Caki2 (cell line): ENCODE measurements around the gene ZNF142. TPM values are rescaled to one million over a fixed set of nuclear protein-coding genes. Genes with fewer than 3 reads are reported as not detected.

Experiments used
- DNase-seq: peaks from one replicate; pipeline ENCODE4 v3.0.0-alpha.2; 2015; ENCODE audit warnings: low read depth
- in situ Hi-C: cut with HindIII; loops from 2 replicates; pipeline ENCODE4 v1.10.0; 2016; ENCODE audit warnings: low sequenced_read_pairs, low pct_unique_long_range_greater_than_20kb, mixed read lengths
- total RNA-seq: library from RNA; depleted of rRNA; stranded (reverse); fragments of >200 nt; shearing (Covaris generic); gene quantifications from 2 replicates; pipeline ENCODE4 v1.2.3, GENCODE V29; 2014; ENCODE audit warnings: low replicate concordance

The ZNF142 gene
- total RNA-seq, 1 experiment from 2014 or later: 5.4 TPM

DNA sequence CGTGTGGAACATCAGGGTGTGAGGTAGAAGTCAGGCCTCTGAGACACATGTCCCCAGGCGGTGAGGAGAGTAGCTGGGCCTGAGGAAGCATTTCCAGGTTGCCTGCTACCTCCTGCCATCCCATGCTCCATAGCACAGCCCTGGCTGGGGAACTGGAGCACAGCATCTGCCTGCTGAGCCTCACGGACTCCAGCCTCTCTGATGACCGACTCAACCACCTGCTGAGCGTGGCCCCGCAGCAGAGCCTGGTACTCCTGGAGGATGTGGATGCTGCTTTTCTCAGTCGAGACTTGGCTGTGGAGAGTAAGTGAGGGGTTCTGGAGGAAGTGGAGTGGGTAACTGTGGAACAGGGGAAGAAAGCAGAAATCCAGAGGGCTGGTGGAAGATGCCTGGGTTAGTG, 3.0 kb upstream of the ZNF142 start:
- DNase-seq: no peak

DNA sequence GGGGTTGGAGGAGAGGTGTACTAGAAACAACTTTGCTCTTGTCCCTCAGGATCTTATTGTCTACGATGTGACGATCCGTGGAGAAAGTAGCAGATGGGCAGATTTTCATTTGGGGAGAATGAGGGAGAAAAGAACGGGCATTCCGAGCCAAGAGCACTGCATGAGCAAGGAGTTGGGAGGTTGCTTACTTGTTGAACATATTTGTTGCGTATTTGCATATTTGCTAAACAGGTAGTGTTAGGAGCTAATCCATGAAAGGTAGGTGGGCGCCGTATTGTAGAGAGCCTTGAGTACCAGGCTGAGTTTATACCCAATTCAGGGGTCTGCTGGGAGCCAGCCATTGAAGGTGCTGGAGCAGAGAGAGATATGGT, 550 bp upstream of the ZNF142 start:
- in situ Hi-C loops: no loop called here
- no peak for DNase-seq

More for the DNA sequence above, 3.0 kb upstream of the ZNF142 start:
- in situ Hi-C loops: no loop called here

DNA sequence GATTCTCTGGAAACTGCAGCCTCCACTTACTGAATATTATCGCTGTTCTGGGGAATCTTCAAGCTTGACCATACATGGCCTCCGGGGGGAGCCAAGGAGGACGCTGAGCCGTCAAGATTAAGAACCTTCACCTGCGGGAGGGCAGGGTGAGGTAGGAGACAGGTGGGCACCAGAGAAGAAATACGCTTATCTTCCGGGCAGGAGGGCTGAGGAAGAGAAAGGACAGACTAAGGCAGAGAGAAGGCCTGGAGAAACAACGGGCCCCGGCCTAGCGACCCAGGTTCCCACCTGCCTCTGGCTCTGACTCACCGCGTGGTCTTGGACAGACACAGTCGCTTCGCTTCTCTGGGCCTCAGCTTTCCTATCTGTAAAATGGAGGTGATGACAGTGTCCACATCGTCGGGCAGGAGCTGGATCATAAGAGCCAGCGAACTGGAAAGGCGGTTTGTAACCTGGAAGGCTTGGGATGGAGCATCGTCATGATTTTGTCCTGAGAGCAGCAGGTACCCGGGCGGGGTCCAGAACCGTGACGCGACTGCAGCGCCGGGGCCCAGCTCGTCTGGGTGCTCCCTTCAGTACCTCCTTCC, 659 bp downstream of the ZNF142 start:
- in situ Hi-C loops: no loop called here

DNA sequence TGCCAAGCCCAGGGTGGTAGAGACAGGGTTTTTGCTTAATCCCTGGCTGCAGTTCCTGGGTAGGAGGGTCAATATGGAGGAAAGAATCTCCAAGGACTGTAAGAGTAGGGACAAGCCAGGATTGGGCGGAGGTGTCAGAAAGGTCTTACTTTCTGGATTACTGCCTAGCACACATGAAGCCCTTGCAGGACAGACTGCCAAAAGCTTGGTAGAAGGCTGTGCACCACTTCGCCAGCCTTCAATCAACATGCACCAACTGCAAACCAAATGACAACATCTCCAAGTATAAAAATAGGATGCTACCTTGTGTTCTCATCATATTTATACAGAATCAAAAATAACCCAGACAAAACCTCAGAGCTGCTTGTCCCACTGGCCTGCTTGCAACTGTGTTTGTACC, 3.7 kb downstream of the ZNF142 start:
- DNase-seq: no peak
- in situ Hi-C loops: no loop called here

More for the DNA sequence above, 659 bp downstream of the ZNF142 start:
- peak; percentile 59 for DNase-seq

DNA sequence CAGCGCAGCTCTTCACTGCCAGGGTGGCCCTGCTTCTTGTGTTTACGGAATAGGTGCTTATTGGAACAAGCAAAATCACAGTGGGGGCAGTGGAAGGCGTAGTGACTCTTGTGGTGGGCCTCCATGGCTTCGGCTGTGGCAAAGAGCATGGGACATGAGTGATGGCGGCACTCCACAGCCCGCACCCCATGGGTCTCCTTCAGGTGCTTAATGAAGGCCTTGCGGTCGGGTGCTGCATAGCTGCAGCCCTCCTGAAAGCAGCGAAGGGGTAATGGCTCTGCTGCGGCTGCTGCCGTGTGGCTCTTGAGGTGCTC, 10.7 kb downstream of the ZNF142 start:
- in situ Hi-C loops: no loop called here
- no peak for DNase-seq

DNA sequence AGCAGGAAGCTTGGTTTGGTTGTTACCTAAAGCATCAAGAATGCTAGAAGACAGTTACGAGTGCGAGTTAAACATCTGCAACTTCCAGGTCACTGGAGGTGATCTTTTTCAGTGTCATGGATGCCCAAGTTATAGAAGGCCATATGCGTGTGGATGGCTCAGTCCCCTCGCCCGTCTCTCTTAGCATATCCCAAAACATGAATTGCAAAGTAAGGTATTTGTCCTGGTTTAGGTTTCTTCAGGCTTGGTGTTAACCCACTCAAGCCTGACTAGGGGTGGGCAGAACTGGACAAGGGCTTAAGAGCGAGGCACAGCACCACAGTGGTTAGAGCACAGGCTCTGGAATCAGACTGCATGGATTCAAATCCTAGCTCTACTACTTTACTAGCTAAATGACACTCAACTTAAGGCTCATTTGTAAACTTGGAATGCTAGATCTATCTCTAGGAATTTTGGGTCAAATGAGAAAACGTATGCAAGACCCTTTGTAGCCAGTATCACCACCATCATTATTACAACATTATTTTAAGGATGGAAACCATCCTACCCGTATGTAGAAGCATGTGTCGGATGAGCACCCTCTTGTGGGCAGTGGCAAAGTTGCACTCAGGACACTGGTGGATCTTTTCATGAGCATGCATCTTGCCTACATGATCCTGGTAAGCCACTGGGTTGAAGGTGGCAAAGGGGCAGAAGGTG, 11.2 kb downstream of the ZNF142 start:
- DNase-seq: peak; percentile 59
- in situ Hi-C loops: no loop called here

DNA sequence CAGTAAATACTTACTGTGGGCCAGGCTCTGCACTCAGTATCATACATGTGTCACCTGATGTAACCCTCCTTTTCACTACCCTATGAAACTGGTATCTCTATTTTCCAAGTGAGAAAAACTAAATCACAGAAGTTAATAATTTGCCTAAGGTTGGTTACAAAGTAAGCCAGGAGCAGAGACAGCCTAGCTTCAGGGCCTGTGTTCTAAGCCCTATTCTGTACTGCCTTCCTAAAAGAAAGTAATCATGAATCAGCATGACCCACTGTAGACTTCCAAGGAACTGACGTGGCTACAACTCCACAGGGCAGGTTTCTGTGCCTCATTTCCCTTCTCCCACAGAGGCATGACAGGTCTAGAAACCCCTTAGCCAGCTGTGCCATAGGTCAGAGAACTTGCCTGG, 14.3 kb downstream of the ZNF142 start:
- peak; percentile 97 for DNase-seq
- in situ Hi-C loops: no loop called here

DNA sequence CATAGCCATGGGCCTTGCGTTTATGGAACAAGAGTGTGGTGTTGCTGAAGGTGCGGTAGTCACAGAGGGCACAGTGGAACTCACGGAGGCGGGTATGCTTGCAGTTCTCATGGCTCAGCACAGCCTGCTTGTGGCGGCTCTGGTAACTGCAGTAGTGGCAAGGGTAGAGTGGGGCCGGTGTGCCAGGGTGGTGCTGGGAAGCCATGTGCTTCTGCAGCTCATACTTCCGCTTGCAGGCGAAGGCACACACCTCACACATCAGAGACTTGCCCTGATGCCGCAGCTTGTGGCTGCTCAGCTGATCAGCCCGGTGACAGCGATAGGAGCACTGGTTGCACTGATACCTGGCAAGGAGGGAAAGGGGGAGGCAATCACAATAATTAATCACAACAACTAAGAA, 14.7 kb downstream of the ZNF142 start:
- in situ Hi-C loops: no loop called here

DNA sequence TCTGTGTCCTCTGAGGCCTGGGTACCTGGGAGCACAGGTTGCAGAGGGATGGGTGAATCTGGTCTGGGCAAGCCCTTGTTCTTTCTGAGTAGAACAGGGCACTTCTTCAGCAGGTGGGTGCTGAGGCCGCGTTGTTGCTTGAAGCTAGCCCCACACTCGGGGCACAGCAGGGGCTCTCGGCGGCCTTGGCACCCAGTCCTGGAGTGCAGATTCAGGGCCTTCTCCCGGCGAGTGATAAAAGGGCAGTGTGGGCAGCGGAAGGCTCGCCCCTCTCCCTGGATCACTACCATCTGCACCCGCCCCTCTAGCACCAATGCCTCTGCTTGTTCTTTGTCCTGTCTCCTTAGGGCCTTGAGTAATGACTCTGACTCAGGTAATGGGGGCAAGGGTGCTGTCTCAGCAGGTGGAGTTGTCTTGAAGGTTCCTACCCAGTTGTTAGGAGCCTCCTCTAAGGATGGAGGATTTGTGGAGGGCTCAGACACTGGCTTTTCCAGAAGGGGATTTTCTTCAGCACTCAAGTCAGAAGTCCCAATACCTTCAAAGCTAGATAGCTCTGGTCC, 15.6 kb downstream of the ZNF142 start:
- in situ Hi-C loops: no loop called here

More for the DNA sequence above, 14.7 kb downstream of the ZNF142 start:
- DNase-seq: no peak

DNA sequence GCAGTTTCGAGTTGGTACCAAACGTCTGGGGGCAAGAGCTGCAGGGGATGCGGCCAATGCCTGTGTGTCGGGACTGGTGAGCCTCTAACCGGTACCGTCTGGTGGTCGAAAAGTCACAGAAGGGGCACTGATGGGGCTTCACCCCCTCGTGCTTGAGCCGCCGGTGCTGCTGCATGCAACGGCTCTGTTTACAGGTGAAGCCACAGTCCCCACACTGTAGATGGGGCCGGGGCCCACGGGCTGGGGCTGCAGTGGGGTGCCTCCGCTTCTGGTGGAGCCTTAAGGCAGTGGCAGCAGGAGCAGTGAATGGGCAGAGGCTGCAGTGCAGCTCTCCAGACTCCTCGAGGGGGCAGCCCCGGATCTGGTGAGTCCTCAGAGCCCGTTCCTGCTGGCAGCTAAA, 16.6 kb downstream of the ZNF142 start:
- in situ Hi-C loops: no loop called here
- no peak for DNase-seq

More for the DNA sequence above, 15.6 kb downstream of the ZNF142 start:
- no peak for DNase-seq

DNA sequence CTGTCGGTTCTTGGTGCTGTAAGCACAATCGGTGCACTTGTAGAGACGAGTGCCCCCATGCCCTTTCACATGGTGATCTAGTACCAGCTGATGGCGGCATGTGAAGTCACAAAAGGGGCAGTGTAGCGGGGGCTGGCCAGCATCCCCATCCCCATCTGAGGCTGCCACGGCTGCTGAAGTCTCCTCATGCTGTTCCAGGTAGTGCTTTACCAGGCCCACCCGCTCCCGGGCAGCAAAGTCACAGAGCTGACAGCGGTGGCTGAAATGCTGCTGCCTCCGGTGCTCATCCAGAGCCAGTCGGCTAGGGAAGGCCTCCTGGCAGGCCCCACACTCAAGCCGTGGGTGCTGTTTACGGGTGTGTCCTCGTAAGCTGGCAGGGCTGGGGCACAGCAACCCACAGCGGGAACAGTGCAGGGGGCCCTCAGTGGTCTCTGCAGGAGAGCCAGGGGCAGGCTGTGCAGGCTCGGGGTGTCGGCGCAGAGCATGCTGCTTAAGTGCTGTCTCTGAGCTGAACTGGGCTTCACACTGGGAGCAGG, 17.2 kb downstream of the ZNF142 start:
- in situ Hi-C loops: no loop called here
- DNase-seq: no peak

DNA sequence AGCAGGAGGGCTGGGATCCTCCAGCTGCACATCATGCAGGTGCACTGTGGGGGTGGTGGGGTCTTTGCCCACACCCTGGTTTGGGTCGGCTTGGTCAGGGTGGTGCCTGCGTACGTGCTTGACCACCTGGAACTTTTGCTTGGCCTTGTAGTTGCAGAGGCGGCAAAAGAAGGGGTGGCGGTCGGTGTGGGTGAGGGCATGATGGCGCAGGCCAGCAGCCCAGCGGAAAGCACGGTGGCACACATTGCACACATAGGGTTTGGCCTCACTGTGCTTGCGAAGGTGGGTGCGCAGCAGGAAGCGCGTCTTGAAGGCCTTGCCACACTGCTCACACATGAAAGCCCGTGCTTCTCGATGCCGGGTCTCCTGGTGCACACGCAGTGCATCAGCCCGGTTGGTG, 21.1 kb downstream of the ZNF142 start:
- in situ Hi-C loops: no loop called here
- DNase-seq: no peak

DNA sequence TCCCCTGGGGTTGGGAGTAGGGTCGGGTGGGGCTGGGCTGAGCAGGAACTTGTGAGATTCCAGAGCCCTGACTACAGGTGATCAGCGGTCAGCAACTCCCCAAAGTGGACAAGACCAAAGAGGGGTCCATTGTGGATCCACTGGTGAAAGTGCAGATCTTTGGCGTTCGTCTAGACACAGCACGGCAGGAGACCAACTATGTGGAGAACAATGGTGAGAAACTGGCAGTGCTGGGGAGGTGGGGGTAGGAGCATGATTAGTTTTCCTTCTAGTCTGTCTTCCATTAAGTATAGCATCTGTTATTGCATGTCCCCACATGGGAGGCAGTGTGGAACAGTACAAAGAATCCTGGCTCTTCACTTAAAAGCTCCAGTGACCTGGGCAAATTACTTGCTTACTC, 23.7 kb downstream of the ZNF142 start:
- no peak for DNase-seq
- in situ Hi-C loops: no loop called here

DNA sequence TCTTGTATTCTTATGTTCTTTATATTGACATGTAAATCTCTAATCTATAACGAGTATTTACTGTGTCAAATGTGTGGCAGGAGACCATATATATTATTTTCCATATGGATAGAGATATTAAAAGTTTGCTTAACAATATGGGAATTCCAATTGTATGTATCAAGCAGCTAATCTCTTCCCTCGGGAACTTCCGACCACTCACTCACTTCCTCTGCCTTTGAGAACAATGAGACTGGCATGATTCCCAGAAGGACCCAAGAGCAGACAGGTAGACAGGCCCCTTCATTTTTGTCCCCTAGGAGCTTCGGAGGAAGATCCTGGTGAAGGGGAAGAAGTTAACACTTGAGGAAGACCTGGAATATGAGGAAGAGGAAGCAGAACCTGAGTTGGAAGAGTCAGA, 27.6 kb downstream of the ZNF142 start:
- DNase-seq: no peak
- in situ Hi-C loops: no loop called here

DNA sequence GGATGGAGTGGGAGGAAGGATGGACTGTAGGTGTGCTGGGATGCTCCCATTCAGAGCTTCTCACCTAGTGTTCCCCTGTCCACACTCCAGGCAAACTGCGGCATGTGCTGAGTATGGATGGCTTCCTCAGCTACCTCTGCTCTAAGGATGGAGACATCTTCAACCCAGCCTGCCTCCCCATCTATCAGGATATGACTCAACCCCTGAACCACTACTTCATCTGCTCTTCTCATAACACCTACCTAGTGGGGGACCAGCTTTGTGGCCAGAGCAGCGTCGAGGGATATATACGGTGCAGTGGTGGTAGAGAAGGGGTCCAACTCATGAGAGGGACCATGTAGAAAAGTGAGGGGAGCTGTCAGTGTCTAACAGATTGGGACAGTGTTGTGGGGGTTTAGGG, 31.5 kb downstream of the ZNF142 start:
- DNase-seq: no peak
- in situ Hi-C loops: no loop called here

DNA sequence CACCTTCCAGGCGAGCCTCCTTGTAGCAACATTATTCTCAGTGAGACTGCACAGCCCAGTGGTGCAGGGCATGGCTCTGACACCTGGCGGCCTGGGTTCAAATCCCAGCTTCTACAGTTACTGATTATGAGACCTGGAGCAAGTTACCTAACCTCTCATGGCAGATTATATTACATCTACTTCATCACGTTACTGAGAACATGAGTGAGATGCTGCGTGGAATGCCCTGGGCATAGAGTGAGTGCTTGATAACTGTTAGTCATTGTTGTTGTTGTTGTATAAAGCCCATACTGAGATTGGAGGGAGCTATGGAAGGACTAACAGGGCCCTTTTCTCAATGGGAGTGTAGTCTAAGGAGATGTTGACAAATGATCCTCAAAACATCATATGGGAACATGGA, 33.1 kb downstream of the ZNF142 start:
- in situ Hi-C loops: no loop called here
- DNase-seq: no peak

DNA sequence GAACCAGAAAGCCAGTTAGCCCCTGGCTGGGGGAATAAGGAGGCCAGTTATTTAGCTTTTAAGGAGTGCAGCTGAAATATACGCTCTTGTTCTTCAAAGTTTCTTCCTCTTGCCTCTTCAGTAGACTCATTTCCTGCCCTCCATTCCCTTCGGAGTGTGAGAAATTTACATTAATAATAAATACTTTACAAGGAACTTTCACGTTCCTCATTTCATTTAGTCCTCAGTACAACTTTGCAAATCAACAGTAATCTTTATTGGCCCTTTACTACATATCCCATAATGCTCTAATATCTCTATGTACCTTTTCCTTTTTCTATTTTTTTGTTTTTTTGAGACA, 36.1 kb downstream of the ZNF142 start:
- in situ Hi-C loops: no loop called here
- DNase-seq: no peak

DNA sequence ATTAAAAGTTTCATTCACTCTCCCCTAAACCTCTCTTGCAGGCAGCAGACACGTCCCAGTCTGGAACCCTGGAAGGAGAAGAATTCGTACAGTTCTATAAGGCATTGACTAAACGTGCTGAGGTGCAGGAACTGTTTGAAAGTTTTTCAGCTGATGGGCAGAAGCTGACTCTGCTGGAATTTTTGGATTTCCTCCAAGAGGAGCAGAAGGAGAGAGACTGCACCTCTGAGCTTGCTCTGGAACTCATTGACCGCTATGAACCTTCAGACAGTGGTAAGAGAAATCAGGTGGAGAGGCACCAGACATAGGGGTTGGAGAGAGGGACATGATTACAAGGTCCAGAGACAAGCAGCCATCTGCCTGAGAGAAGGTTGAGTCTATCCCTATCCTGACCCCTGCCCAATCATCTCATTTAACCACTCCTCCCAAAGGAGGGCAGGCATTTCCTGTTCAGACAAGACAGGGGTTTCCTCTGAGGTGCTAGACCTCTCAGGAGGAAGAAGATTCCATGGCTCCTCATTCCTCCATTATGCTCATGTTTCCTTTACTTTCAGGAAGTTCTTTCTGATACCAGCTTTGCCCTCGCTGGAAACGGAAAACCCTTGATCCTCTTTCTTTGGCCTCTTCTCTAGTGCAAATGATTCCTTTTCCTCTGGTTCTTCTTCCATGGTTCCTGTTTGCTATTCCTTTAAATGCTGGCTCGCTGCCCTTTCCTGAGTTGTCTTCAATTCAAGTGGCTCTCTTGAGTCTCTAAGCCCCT, 36.6 kb downstream of the ZNF142 start:
- DNase-seq: no peak
- in situ Hi-C loops: no loop called here

DNA sequence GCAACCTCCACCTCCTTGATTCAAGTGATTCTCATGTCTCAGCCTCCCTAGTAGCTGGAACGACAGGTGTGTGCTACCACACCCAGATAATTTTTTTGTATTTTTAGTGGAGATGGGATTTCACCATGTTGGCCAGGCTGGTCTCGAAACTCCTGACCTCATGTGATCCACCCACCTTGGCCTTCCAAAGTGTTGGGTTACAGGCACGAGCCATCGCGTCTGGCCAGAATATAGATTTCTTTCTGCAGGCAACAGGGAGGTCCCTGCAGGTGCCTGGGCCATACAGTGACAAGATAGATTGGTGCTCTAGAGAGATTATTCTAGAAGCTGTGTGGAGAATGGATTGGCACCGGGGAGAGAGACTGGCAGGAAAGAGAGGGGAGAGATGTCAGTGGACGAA, 38.4 kb downstream of the ZNF142 start:
- DNase-seq: no peak
- in situ Hi-C loops: no loop called here
